HCT116 (cell line): ENCODE data around the gene WDR20. TPM values are rescaled to one million over a fixed set of nuclear protein-coding genes. Genes with fewer than 3 reads are reported as not detected.

ENCODE experiments used
- ATAC-seq: fragments of 200-7000 bp; cut with Tn5 transposase; 2 replicates; pipeline ENCODE4 v1.9.1; 2020; ENCODE audit warnings: mild to moderate bottlenecking, moderate library complexity
- BruUV-seq: library from RNA; stranded (reverse); fragments of 400-500 nt; replicated peaks from 2 replicates; lab custom pipeline; 2021; lab: Mats Ljungman, UMichigan
- CTCF ChIA-PET: fragments of 300-600 bp; sonication (Branson Sonifier 250); formaldehyde crosslinking; loops from one replicate; lab custom pipeline; 2021; ENCODE audit warnings: antibody characterized with exemption; lab: Charles Lee
- POLR2A ChIA-PET: fragments of 300-600, 350-600 bp; sonication (Branson Sonifier 250); formaldehyde crosslinking; loops from one replicate; lab custom pipeline; 2021; ENCODE audit warnings: antibody characterized with exemption; lab: Charles Lee
- RAD21 ChIA-PET, 2 experiments: fragments of 300-600 bp; sonication (Branson Sonifier 250); formaldehyde crosslinking; loops; one replicate each; lab custom pipeline; 2023; ENCODE audit warnings: low total read pairs in 2 of 2; ENCODE audit not compliant: uncharacterized antibody in 2 of 2, unreplicated experiment in 2 of 2, low non-redundant PET in 1 of 2; lab: Charles Lee
- DNase-seq: peaks from one replicate; pipeline ENCODE4 v3.0.0-alpha.2; 2010; ENCODE audit warnings: low read depth, low spot score
- H2AFZ ChIP-seq: fragments of 200-600 bp; shearing (Covaris generic), sonication (generic); 2 replicates; pipeline ENCODE4 v1.6.1; 2017; ENCODE audit warnings: low read depth, mixed run types, mixed read lengths, antibody characterized with exemption, low read length; ENCODE audit not compliant: poor library complexity, severe bottlenecking
- H3K27ac ChIP-seq: 2 replicates; pipeline ENCODE4 v1.5.1; 2012; ENCODE audit warnings: low read depth, low read length
- H3K27me3 ChIP-seq: fragments of 200-600 bp; sonication (generic); 2 replicates; pipeline ENCODE4 v1.6.1; 2016; ENCODE audit warnings: mixed run types, low read length, mixed read lengths; ENCODE audit not compliant: insufficient read depth
- H3K36me3 ChIP-seq, 2 experiments: fragments of 200-500 bp in 1 of 2; fragments of 200-600 bp in 1 of 2; sonication (Bioruptor generic) in 1 of 2; sonication (generic) in 1 of 2; 2 replicates each; pipeline versions ENCODE4 v1.5.1 to v1.6.1; 2014 to 2016; ENCODE audit warnings: low read length in 2 of 2, inconsistent platforms in 1 of 2, mixed read lengths in 1 of 2, mixed run types in 1 of 2; ENCODE audit not compliant: insufficient read depth in 2 of 2, control insufficient read depth in 1 of 2
- H3K4me1 ChIP-seq, 2 experiments: fragments of 200-600 bp in 1 of 2; sonication (generic) in 1 of 2; 2 replicates each; pipeline versions ENCODE4 v1.5.1 to v1.6.1; 2012 to 2017; ENCODE audit warnings: low read length in 2 of 2, inconsistent platforms in 1 of 2, mild to moderate bottlenecking in 1 of 2, mixed read lengths in 1 of 2, mixed run types in 1 of 2, moderate library complexity in 1 of 2; ENCODE audit not compliant: insufficient read depth in 2 of 2, control insufficient read depth in 1 of 2
- H3K4me2 ChIP-seq: fragments of 200-600 bp; sonication (generic); 2 replicates; pipeline ENCODE4 v1.6.1; 2017; ENCODE audit warnings: mixed run types, low read length, mixed read lengths
- H3K4me3 ChIP-seq, 2 experiments: fragments of 200-600 bp in 1 of 2; sonication (generic) in 1 of 2; replicated peaks in 1 of 2; 2 replicates each; pipeline ENCODE4 v1.5.1; 2011 to 2016; ENCODE audit warnings: low read length in 2 of 2, control low read depth in 1 of 2, low read depth in 1 of 2, mild to moderate bottlenecking in 1 of 2, mixed read lengths in 1 of 2, mixed run types in 1 of 2
- H3K79me2 ChIP-seq: fragments of 200-600 bp; sonication (generic); 2 replicates; pipeline ENCODE4 v1.6.1; 2017; ENCODE audit warnings: mild to moderate bottlenecking, mixed run types, low read length, moderate library complexity, mixed read lengths; ENCODE audit not compliant: insufficient read depth
- H3K9ac ChIP-seq: fragments of 200-600 bp; sonication (generic); 2 replicates; pipeline ENCODE4 v1.6.1; 2016; ENCODE audit warnings: low read length, mixed read lengths
- H3K9me2 ChIP-seq: fragments of 200-600 bp; sonication (generic), shearing (Covaris generic); 2 replicates; pipeline ENCODE4 v1.6.1; 2017; ENCODE audit warnings: mixed run types, mild to moderate bottlenecking, moderate library complexity; ENCODE audit not compliant: insufficient read depth
- H3K9me3 ChIP-seq, 2 experiments: fragments of 200-500 bp in 1 of 2; fragments of 200-600 bp in 1 of 2; sonication (Bioruptor generic) in 1 of 2; sonication (generic) in 1 of 2; 2 replicates each; pipeline ENCODE4 v1.6.1; 2014 to 2017; ENCODE audit warnings: low read length in 2 of 2, mixed read lengths in 2 of 2, inconsistent platforms in 1 of 2, low read depth in 1 of 2, mild to moderate bottlenecking in 1 of 2, mixed run types in 1 of 2, moderate library complexity in 1 of 2; ENCODE audit not compliant: control insufficient read depth in 1 of 2, insufficient read depth in 1 of 2
- H4K20me1 ChIP-seq: fragments of 200-600 bp; sonication (generic), shearing (Covaris generic); 2 replicates; pipeline ENCODE4 v1.6.1; 2017; ENCODE audit warnings: mixed run types, mild to moderate bottlenecking, moderate library complexity; ENCODE audit not compliant: insufficient read depth
- ATF3 ChIP-seq: IDR thresholded peaks from 2 replicates; pipeline ENCODE4 v1.6.1; 2012
- CBX3 ChIP-seq: IDR thresholded peaks from 2 replicates; pipeline ENCODE4 v1.6.1; 2012; ENCODE audit warnings: low read depth
- CEBPB ChIP-seq: IDR thresholded peaks from 2 replicates; pipeline ENCODE4 v1.6.1; 2012; ENCODE audit warnings: low read depth
- CTCF ChIP-seq, 3 experiments: fragments of 200-600 bp in 1 of 3; sonication (generic) in 1 of 3; IDR thresholded peaks in 2 of 3; conservative IDR thresholded peaks in 1 of 3; 2 replicates each; pipeline ENCODE4 v1.5.1; 2012 to 2017; ENCODE audit warnings: low read depth in 2 of 3, low read length in 2 of 3, antibody characterized with exemption in 1 of 3, borderline replicate concordance in 1 of 3, control low read depth in 1 of 3, mild to moderate bottlenecking in 1 of 3, mixed read lengths in 1 of 3, mixed run types in 1 of 3, moderate library complexity in 1 of 3; ENCODE audit not compliant: insufficient read depth in 1 of 3
- EGR1 ChIP-seq: IDR thresholded peaks from 2 replicates; pipeline ENCODE4 v1.6.1; 2012; ENCODE audit warnings: low read depth
- ELF1 ChIP-seq: IDR thresholded peaks from 2 replicates; pipeline ENCODE4 v1.6.1; 2012; ENCODE audit warnings: low read depth, borderline replicate concordance
- JUND ChIP-seq: IDR thresholded peaks from 2 replicates; pipeline ENCODE4 v1.6.1; 2012
- MAX ChIP-seq: IDR thresholded peaks from 2 replicates; pipeline ENCODE4 v1.6.1; 2012
- ZBTB33 ChIP-seq: IDR thresholded peaks from 2 replicates; pipeline ENCODE4 v1.6.1; 2011; ENCODE audit warnings: mild to moderate bottlenecking, low read length, moderate library complexity; ENCODE audit not compliant: insufficient replicate concordance; ENCODE audit errors: extremely low read depth
- ZFX ChIP-seq: fragments of 450-650 bp; IDR thresholded peaks from 2 replicates; pipeline ENCODE4 v1.6.1; 2017
- intact Hi-C: fragments of 100-400 bp; cut with micrococcal nuclease; formaldehyde crosslinking; loops from 2 replicates; pipeline ENCODE4 v1.10.0; 2022
- total RNA-seq: library from RNA; stranded (reverse); gene quantifications from one replicate; pipeline ENCODE4 v1.2.1, GENCODE V29; 2021; ENCODE audit not compliant: unreplicated experiment

Gene WDR20
- total RNA-seq, 1 experiment from 2014 or later: 21.1 TPM

GRCh38 chr14:102201353-102201738, 61.6 kb downstream of the WDR20 start:
- no peak overlapping the region for H2AFZ ChIP-seq
- H3K27ac ChIP-seq: no peak overlapping the region
- no peaks in the 10 kb centered on the region for H4K20me1 ChIP-seq
- no peaks in the 10 kb centered on the region for H3K27me3 ChIP-seq
- no peak for ATAC-seq
- H3K9me2 ChIP-seq: no peaks in the 10 kb centered on the region
- H3K36me3 ChIP-seq: peaks cover 0 to 4% of the 10 kb centered on the region in 2 experiments; a peak in 1 of 4 replicates
- H3K9me3 ChIP-seq: no peaks in the 10 kb centered on the region
- no peak overlapping the region for H3K4me2 ChIP-seq
- RAD21 ChIA-PET: no interaction called here
- peaks cover 20% of the 10 kb centered on the region; the same call in 1 of the 2 replicates for H3K79me2 ChIP-seq
- POLR2A ChIA-PET: no interaction called here
- CTCF ChIA-PET: no interaction called here
- BruUV-seq: no TSS peak
- no peaks in the 10 kb centered on the region for H3K4me1 ChIP-seq
- no peak overlapping the region for H3K9ac ChIP-seq
- intact Hi-C loops: no loop called here
- no peak overlapping the region for H3K4me3 ChIP-seq
- TF ChIP-seq CTCF (IDR thresholded peaks at IDR 0.05 in 2 of 3, conservative IDR thresholded peaks at IDR 0.05 in 1 of 3; ENCODE audit: borderline replicate concordance in 1 of 3, insufficient read depth in 1 of 3, low read depth in 2 of 3, low read length in 2 of 3) (no peak), CBX3 (no peak), MAX (no peak), ELF1 (no peak), ZBTB33 (no peak), JUND (no peak), ATF3 (no peak), CEBPB (no peak), EGR1 (no peak), ZFX (no peak)
- TF ChIP-seq, all 23 proteins: peak for 0
- DNase-seq: no peak
